Natural killer cell (primary cell): ENCODE data around the gene ITLN2. TPM values are rescaled to one million over a fixed set of nuclear protein-coding genes. Genes with fewer than 3 reads are reported as not detected.

Experiments
- total RNA-seq, 4 donors: library from RNA; stranded (reverse); fragments of 120-200 nt in 1 of 4; gene quantifications; one replicate each; pipeline versions ENCODE4 v1.2.3 to v1.2.4, GENCODE V29; 2013 to 2022

The ITLN2 gene
- total RNA-seq, 3 donors from 2014 or later (not counting 1 experiment from before 2014, with no cell fraction given): not detected

Other genes starting within 250 kb of the ITLN2 start
- gene CD48, start 243.0 kb downstream of the ITLN2 start, total RNA-seq: 100 to 1,000 TPM; 213 to 249 (median 223) TPM
- gene SLAMF7, start 215.6 kb downstream of the ITLN2 start, total RNA-seq: 100 to 1,000 TPM; 191 to 301 (median 227) TPM
- gene LY9, start 158.6 kb downstream of the ITLN2 start, total RNA-seq: 10 to 100 TPM; 30.3 to 47.1 (median 34.4) TPM
- 100 to 1,000 TPM; 131 to 193 (median 150) TPM for gene CD244, start 91.9 kb downstream of the ITLN2 start, total RNA-seq
- gene ITLN1, start 69.6 kb downstream of the ITLN2 start, total RNA-seq: not detected
- 10 to 100 TPM; 27.8 to 34.6 (median 30.2) TPM for gene F11R, start 66.3 kb upstream of the ITLN2 start, total RNA-seq
- 10 to 100 TPM; 31.8 to 36.3 (median 34.3) TPM for gene TSTD1, start 84.2 kb upstream of the ITLN2 start, total RNA-seq
- 100 to 1,000 TPM; 113 to 121 (median 114) TPM for gene USF1, start 91.2 kb upstream of the ITLN2 start, total RNA-seq
- 100 to 1,000 TPM; 246 to 310 (median 272) TPM for gene ARHGAP30, start 115.1 kb upstream of the ITLN2 start, total RNA-seq
- gene NECTIN4, start 134.7 kb upstream of the ITLN2 start, total RNA-seq: under 1 TPM in 2 of 3 donors, not detected in 1; 0.07 to 0.09 TPM
- under 1 TPM in 2 of 3 donors, not detected in 1; 0.49 to 0.50 TPM for gene KLHDC9, start 143.6 kb upstream of the ITLN2 start, total RNA-seq
- 10 to 100 TPM; 31.6 to 40.0 (median 35.0) TPM for gene PFDN2, start 163.2 kb upstream of the ITLN2 start, total RNA-seq
- 10 to 100 TPM; 26.5 to 31.7 (median 31.6) TPM for gene NIT1, start 163.3 kb upstream of the ITLN2 start, total RNA-seq
- gene DEDD, start 177.9 kb upstream of the ITLN2 start, total RNA-seq: 10 to 100 TPM; 40.6 to 44.0 (median 43.0) TPM
- gene UFC1, start 199.2 kb upstream of the ITLN2 start, total RNA-seq: 100 to 1,000 TPM; 109 to 155 (median 117) TPM
- gene USP21, start 204.7 kb upstream of the ITLN2 start, total RNA-seq: 10 to 100 TPM; 31.6 to 40.3 (median 35.3) TPM
- 10 to 100 TPM; 45.5 to 66.3 (median 57.4) TPM for gene PPOX, start 211.6 kb upstream of the ITLN2 start, total RNA-seq
- gene B4GALT3, start 222.7 kb upstream of the ITLN2 start, total RNA-seq: 10 to 100 TPM; 58.4 to 62.2 (median 59.4) TPM
- under 1 TPM; 0.14 to 0.20 (median 0.14) TPM for gene ADAMTS4, start 244.2 kb upstream of the ITLN2 start, total RNA-seq
- gene NDUFS2, start 247.6 kb upstream of the ITLN2 start, total RNA-seq: 10 to 100 TPM; 74.7 to 88.8 (median 84.7) TPM